ENCODE results near the gene MMP24. TPM values are rescaled to one million over a fixed set of nuclear protein-coding genes. Genes with fewer than 3 reads are reported as not detected.

The MMP24 gene
- polyA plus RNA-seq, 1 of the 3 experiments (the other 2 are of a cell fraction): 18.1 TPM

DNA sequence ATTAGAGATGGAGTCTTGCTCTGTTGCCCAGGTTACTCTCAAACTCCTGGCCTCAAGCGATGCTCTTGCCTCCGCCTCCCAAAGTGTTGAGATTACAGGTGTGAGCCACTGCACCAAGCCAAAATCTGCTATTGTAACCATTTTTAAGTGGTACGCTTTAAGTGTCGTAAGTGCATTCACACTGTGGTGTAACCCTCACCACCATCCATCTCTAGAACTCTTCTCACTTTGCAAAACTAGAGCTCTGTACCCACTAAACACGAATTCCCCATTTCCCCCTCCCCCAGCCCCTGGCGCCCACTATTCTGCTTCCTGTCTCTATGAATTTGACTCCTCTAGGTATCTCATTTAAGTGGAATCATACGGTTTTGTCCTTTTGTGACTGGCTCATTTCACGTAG is 68.6 kb downstream of the MMP24 start:
- Histone ChIP-seq H3K4me3 (ENCODE audit: low read depth in 2 of 2, low read length in 1 of 2) (no peak overlapping the region), H3K36me3 (replicated peaks in 1 of 2; ENCODE audit: control insufficient read depth in 1 of 2, insufficient read depth in 2 of 2, low read length in 1 of 2) (no peaks in the 10 kb centered on the region), H3K9me3 (no peaks in the 10 kb centered on the region), H3K4me2 (no peak overlapping the region), H3K27me3 (ENCODE audit: insufficient read depth) (no peaks in the 10 kb centered on the region), H3K27ac (ENCODE audit: low read depth in 2 of 2, low read length in 1 of 2) (no peak overlapping the region), H3K4me1 (ENCODE audit: control insufficient read depth in 1 of 2, insufficient read depth in 2 of 2, low read depth in 1 of 2, low read length in 1 of 2) (peaks cover 0 to 32% of the 10 kb centered on the region in 2 experiments; a peak in 1 of 4 replicates), H4K20me1 (ENCODE audit: insufficient read depth) (no peaks in the 10 kb centered on the region), H3K9me2 (no peaks in the 10 kb centered on the region), H3K79me2 (ENCODE audit: insufficient read depth) (no peaks in the 10 kb centered on the region), H3F3A (replicated peaks; ENCODE audit: insufficient read depth) (no peaks in the 10 kb centered on the region), H2AFZ (ENCODE audit: low read depth) (no peak overlapping the region), H3K9ac (no peak overlapping the region)
- CTCF ChIA-PET: interaction anchor here (0.6 to 16.5 kb wide), 3 partner anchors 9 to 147 kb away, joined by 4 to 323 read pairs (median 21); partner anchors contain the start of gene GDF5
- 80% methylated on average over 8 of the region's 8 CpGs for WGBS (ENCODE audit: low lambda C conversion rate)
- TF ChIP-seq, protein P1, sequence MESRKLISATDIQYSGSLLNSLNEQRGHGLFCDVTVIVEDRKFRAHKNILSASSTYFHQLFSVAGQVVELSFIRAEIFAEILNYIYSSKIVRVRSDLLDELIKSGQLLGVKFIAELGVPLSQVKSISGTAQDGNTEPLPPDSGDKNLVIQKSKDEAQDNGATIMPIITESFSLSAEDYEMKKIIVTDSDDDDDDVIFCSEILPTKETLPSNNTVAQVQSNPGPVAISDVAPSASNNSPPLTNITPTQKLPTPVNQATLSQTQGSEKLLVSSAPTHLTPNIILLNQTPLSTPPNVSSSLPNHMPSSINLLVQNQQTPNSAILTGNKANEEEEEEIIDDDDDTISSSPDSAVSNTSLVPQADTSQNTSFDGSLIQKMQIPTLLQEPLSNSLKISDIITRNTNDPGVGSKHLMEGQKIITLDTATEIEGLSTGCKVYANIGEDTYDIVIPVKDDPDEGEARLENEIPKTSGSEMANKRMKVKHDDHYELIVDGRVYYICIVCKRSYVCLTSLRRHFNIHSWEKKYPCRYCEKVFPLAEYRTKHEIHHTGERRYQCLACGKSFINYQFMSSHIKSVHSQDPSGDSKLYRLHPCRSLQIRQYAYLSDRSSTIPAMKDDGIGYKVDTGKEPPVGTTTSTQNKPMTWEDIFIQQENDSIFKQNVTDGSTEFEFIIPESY (IDR thresholded peaks at IDR 0.05; ENCODE audit: borderline replicate concordance, low read depth): no peak
- TF ChIP-seq SMC3 (IDR thresholded peaks at IDR 0.05; ENCODE audit: low read depth, low read length): no peak
- no peak for TF ChIP-seq YY1 (IDR thresholded peaks at IDR 0.05; ENCODE audit: low read depth)
- no peak for TF ChIP-seq GABPA (IDR thresholded peaks at IDR 0.05; ENCODE audit: low read depth)
- TF ChIP-seq SIN3A (IDR thresholded peaks at IDR 0.05; ENCODE audit: borderline replicate concordance, low read depth, low read length): no peak
- TF ChIP-seq POLR2AphosphoS5 (IDR thresholded peaks at IDR 0.05; ENCODE audit: low read depth, low read length): no peak
- TF ChIP-seq, protein P2, sequence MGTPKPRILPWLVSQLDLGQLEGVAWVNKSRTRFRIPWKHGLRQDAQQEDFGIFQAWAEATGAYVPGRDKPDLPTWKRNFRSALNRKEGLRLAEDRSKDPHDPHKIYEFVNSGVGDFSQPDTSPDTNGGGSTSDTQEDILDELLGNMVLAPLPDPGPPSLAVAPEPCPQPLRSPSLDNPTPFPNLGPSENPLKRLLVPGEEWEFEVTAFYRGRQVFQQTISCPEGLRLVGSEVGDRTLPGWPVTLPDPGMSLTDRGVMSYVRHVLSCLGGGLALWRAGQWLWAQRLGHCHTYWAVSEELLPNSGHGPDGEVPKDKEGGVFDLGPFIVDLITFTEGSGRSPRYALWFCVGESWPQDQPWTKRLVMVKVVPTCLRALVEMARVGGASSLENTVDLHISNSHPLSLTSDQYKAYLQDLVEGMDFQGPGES (IDR thresholded peaks at IDR 0.05; ENCODE audit: low read depth, low read length): no peak
- no peak for TF ChIP-seq RCOR1 (IDR thresholded peaks at IDR 0.05; ENCODE audit: low read length)
- TF ChIP-seq MEF2A (IDR thresholded peaks at IDR 0.05; ENCODE audit: borderline replicate concordance, low read depth): no peak
- no peak for TF ChIP-seq GATA2 (CRISPR knock-in tag; IDR thresholded peaks at IDR 0.05)
- TF ChIP-seq, protein P3, sequence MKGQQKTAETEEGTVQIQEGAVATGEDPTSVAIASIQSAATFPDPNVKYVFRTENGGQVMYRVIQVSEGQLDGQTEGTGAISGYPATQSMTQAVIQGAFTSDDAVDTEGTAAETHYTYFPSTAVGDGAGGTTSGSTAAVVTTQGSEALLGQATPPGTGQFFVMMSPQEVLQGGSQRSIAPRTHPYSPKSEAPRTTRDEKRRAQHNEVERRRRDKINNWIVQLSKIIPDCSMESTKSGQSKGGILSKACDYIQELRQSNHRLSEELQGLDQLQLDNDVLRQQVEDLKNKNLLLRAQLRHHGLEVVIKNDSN (IDR thresholded peaks at IDR 0.05; ENCODE audit: borderline replicate concordance, low read depth): no peak
- TF ChIP-seq FOSL2 (IDR thresholded peaks at IDR 0.05; ENCODE audit: borderline replicate concordance, low read depth): no peak
- DNase-seq: no peak
- POLR2A ChIA-PET: no interaction called here

DNA sequence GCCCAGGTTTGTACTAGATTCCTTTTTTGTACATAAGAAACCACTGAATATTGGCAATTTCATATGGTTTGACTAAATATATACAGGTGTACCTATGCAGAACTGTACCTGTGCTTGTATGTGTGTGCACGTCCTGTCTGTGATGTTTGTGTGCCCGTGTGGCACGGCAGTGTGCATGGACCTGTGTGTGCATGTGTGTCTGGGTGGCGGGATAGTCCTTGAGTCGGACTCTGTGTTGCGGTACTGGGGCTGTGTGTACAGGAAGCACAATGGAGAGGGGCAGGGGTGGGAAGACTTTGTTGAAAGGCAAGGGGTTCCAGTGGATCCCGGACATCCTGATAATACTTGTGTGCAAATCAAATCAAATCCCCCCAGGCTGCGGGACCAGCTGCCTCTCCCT is 69.2 kb downstream of the MMP24 start:
- H2AFZ ChIP-seq (ENCODE audit: low read depth): no peak overlapping the region
- ChIA-PET CTCF (interaction anchor here (0.9 to 16.5 kb wide), 4 partner anchors 9 to 147 kb away, joined by 3 to 323 read pairs (median 12); partner anchors contain the start of gene GDF5), POLR2A (interaction anchor here (1.6 kb wide), 1 partner anchor 11 kb away, joined by 5 read pairs; the partner anchor contains the start of gene EIF6)

More for the DNA sequence above, 69.2 kb downstream of the MMP24 start:
- Histone ChIP-seq H3K9me2 (no peaks in the 10 kb centered on the region), H3K36me3 (replicated peaks in 1 of 2; ENCODE audit: control insufficient read depth in 1 of 2, insufficient read depth in 2 of 2, low read length in 1 of 2) (no peaks in the 10 kb centered on the region), H3K27ac (ENCODE audit: low read depth in 2 of 2, low read length in 1 of 2) (peak overlapping the region in 1 of 2 experiments; percentile 44; a peak in 2 of 4 replicates), H3F3A (replicated peaks; ENCODE audit: insufficient read depth) (no peaks in the 10 kb centered on the region), H3K4me2 (no peak overlapping the region), H3K9ac (no peak overlapping the region), H3K27me3 (ENCODE audit: insufficient read depth) (no peaks in the 10 kb centered on the region), H4K20me1 (ENCODE audit: insufficient read depth) (no peaks in the 10 kb centered on the region), H3K4me3 (ENCODE audit: low read depth in 2 of 2, low read length in 1 of 2) (no peak overlapping the region), H3K9me3 (no peaks in the 10 kb centered on the region), H3K4me1 (ENCODE audit: control insufficient read depth in 1 of 2, insufficient read depth in 2 of 2, low read depth in 1 of 2, low read length in 1 of 2) (peaks cover 0 to 25% of the 10 kb centered on the region in 2 experiments; a peak in 1 of 4 replicates), H3K79me2 (ENCODE audit: insufficient read depth) (no peaks in the 10 kb centered on the region)
- TF ChIP-seq FOXM1 (IDR thresholded peaks at IDR 0.05; ENCODE audit: low read depth): no peak
- TF ChIP-seq EZH2phosphoT487 (IDR thresholded peaks at IDR 0.05; ENCODE audit: borderline replicate concordance, low read depth): no peak
- no peak for DNase-seq
- WGBS (ENCODE audit: low lambda C conversion rate): 57% methylated on average over 8 of the region's 8 CpGs

All from SK-N-SH (cell line).